NCI-H1417 treated with DMSO at 0.1 percent for 48 hours (cell line): ENCODE results near the gene VWA3B.
"Not testable (repeated sequence)": the region's sequence is repeated elsewhere in the genome, so short reads cannot be mapped to it uniquely, and the experiment has no call there.

Source experiments
- DNase-seq: peaks from one replicate; lab custom pipeline; 2025; lab: John Stamatoyannopoulos, UW

VWA3B gene

DNA sequence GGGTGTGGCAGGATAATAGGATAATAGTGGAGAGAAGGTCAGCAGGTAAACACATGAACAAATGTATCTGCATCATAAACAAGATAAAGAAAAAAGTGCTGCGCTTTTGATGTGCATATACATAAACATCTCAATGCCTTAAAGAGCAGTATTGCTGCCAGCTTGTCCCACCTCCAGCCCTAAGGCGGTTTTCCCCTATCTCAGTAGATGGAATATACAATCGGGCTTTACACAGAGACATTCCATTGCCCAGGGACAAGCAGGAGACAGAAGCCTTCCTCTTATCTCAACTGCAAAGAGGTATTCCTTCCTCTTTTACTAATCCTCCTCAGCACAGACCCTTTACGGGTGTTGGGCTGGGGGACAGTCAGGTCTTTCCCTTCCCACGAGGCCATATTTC is 43.1 kb downstream of the VWA3B start:
- not testable (repeated sequence) for DNase-seq

DNA sequence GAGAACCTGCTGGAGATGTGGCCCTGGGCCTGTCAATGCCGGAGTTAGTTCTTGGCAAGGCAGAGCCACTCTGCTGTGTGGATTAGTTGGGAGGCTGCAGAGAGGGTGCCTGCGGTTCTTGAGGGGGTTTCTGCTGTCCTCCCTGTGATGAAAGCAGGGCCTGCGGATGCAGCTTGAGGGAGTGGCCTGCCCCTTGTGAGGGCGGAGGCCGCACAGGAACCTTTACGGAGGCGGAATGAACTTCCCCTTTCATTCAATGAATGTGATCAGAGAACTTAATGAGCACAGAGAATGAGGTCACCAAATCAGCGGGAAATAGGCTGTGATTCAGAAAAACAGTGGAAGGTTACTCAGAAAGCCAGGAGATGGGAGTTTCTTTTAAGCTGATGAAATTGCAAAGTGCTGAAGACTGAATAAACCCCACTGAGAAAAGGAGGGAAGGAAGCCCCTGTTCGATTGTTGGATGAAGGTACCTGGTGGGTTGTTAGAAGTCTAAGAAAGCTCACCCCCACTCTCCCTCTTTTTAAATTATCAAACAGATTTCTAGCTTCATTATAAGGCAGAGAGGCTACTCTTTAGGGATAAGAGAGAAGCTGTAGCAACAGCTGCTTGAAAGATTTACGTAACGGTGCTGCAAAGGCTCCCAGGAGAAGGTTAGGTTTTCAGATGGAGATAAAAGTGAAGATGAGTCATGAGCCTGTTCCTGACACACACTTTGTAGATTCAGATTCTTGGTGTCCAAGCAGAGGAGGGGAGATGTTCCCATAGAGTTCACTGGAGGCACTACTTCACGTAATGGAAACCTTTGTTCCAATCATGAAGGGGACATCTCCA is 47.4 kb downstream of the VWA3B start:
- DNase-seq = no peak

DNA sequence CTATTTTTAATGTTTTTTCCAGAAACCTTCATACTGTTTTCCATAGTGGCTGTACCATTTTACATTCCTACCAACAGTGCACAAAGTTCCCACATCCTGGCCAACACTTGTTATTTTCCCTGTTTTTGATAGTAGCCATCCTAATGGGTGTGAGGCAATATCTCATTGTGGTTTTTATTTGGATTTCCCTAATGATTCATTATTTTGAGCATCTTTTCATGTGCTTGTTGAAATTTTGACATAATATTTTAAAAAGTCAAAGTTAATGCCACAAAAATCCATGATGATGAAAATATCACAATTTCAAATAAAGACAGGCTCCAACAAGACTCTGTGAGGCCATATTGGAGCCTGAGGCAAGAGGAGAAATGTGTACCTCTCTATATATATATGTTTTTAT is 50.2 kb downstream of the VWA3B start:
- no peak for DNase-seq

DNA sequence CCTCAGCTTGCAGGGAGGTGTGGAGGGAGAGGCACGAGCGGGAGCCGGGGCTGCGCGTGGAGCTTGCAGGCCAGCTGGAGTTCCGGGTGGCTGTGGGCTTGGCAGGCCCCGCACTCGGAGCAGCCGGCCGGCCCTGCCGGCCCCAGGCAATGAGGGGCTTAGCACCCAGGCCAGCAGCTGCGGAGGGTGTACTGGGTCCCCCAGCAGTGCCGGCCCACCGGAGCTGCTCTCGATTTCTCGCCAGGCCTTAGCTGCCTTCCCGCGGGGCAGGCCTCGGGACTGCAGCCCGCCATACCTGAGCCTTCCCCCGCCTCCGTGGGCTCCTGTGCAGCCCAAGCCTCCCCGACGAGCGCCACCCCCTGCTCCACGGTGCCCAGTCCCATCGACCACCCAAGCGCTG is 52.0 kb downstream of the VWA3B start:
- DNase-seq = not testable (repeated sequence)

DNA sequence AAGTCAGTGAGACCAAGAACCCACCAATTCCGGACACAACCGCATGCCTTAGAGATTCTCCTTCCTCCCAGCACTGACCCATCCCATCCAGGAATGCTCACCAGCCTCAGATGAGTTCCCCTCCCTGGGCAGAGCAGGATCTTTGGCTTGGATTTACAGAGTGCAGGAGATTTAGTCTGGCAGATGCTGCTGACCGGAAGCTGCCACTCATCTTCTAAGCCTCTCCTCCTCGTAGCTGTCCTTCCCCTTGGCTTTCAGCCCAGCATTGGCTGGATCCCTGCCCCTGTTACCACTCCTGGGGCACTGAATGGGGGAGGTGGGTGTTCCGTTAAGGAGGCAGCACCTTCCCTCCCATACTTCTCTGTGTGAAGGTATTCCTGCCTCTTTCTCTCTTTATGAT is 53.2 kb downstream of the VWA3B start:
- DNase-seq = no peak

DNA sequence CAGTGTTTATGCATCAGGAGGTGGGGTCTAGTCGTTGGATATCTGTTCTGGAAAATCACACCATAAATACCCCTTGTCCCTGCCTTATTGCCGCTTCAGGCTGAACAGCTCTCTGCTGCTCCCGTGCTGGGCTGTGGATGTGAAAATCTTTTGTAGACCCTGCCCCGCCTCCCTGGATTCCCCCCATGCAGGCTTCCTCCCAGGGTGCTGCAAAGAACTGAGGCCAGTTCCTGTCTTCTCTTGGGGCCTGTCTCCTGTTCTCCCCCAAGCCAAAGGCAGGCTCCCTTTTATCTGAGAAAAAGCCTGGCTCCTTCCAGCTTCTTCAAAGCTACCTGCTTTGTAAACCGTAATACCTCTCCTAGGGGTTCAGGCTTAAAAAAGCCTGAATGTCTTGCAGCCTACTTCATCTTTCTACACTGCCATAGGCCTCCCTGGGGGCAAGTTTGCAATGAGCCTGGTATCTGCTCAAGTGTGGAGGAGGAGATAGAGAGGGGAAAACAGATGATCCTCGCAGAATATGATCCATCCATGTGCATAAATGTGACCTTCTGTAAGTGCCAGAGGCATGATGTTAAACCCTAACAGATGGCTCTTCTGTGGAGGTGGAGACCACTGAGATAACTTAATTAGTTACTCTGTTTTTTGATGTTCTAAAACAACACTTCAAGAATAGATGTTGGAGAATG is 55.3 kb downstream of the VWA3B start:
- no peak for DNase-seq

DNA sequence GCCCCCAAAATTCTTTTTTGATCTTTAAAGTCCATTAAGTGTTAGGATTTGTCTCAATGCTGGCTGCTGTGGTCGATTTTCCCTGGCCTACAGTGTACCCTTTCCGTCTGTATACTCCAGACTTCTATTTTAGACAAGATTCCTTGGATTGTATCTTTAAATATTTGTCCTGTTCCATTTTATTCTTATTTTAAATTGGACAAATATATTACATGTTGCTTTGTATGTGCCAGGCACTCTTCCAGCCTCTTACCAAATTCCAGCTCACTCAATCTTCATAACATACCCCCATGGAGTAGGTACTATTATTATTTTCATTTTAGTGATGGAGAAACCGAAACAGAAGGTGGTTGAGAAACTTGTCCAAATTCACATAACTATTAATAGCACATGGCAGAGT is 58.1 kb downstream of the VWA3B start:
- no peak for DNase-seq

DNA sequence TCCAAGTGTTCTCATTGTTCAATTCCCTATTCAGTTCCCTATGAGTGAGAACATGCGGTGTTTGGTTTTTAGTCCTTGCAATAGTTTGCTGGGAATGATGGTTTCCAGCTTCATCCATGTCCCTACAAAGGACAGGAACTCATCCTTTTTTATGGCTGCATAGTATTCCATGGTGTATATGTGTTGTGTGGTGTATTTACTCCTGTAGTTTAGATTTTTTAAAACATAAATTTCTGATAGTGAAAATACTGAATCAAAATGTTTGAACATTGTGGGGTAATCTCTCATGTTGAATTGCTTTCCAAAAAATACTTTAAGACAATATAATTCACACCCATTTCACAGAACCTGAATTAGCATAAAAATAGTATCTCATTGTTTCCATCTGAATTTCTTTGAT is 60.9 kb downstream of the VWA3B start:
- DNase-seq = not testable (repeated sequence)

DNA sequence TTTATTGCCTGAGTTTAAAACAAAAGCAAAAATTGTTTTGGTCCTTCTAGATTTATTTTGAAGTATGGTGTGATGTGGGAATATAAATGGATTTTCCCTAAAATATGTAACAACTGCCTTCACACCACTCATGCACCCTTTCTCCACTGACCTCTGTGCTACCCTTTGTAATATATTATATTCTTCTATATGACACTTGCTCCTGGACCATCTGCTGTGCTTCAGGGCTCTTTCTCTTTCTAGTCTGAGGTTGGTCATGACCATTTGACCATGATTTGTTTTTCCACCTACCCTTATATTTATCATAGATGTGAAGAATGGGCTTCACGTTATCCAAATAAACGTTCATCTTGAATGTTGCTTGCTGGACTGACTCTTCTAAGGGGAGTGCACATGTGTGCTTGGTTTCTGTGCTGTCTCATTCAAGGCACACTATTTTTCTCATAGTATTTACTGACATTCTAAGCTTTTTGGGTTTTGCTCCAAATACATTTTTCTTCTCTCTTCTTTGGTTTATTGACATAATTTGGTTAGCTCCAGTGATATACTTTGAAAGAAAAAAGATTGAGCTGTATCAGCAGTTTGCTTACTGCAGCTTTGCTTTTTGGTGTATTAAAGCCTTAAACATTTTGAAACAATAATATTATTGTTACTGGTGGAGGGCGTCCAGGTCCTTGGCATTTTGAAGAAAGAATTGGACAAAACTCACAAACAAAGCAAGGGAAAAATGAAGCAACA is 61.8 kb downstream of the VWA3B start:
- DNase-seq = no peak

DNA sequence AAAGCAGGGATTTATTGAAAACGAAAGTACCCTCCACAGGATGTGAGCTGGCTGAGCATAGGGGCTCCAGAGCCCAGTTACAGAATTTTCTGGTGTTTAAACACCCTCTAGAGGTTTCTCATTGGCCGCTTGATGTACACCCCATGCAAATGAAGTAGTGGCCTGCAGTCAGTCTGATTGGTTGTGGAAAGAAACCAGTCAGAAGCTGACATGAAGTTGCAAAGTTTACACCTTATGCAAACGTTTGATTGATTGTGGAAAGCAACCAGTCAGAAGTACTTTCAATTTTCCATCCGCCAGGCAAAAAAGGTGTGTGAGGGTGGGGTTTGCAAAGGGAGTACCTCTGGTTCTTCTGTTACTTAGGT is 62.3 kb downstream of the VWA3B start:
- DNase-seq = no peak

DNA sequence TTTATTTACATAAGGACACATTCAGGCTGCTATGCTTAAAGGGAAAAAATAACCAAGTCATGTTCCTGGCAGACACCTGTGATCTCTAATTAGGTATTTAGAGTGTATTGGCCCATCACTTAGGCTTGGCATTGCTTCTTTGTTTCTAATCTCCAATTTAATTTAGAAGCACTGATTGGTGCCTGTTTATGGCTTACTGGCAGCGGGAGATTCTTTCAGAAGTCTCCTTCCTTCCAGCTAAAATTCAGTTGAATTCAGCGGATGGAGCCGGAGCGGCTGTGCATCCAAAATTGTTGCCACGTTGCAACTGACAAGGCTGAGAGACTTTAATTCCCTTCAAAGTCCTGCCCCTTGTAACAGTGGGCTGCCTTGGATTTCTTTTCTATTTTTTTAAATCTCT is 66.5 kb downstream of the VWA3B start:
- no peak for DNase-seq

DNA sequence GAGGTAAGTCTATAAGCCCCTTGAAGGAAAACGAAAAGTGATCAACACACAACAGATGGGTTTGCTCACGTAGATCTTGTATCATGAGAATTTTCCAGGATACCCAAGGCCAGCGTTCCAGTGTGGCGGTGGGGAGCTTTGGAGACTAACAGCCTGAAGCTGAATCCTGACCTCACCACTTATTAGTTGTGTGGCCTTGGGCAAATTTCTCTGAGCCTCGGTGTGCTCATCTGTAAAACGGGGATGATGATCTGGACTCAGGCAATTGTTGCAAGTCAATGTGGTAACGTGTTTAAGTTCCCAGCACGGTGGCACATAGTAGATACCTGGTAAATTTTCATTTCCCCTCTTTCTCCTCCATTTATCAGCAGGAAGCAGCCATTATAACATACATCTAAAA is 68.3 kb downstream of the VWA3B start:
- no peak for DNase-seq

DNA sequence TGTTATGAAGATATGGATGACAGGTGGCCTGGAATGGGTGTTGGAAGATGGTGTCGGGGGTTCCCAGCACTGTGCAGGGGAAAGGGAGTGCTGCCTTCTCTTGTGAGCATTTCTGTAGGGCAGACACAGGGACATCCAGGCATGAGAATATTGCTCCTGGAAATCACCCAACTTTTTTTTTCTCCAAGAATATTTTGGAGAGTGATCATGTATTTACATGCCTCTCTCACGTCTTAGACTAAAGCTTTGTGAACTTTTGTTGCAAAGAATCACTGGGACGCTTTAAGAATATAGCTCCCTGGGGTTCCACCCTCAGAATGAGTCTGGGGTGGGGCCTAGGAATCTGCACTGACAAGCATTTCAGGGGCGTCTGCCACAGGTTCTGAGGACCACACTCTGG is 68.7 kb downstream of the VWA3B start:
- DNase-seq = no peak

DNA sequence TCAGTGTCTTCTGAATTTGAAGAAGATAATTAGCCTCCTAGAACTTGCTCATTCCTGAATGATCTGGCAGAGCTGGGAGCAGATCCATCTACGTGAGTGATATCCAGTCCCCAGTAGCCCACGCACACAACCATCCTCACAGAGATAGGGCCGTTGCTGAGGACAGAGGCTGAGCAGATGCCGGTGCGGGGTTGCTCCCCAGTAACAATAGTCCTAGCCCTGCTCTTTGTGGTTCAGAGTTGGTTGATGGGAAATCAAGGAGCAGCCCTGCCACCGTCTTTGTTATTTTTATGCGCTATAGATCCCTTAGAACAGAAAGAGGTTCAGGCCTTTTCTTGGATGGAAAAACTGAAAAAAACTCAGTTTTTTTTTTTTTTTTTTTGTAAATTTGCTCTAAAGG is 69.3 kb downstream of the VWA3B start:
- no peak for DNase-seq

DNA sequence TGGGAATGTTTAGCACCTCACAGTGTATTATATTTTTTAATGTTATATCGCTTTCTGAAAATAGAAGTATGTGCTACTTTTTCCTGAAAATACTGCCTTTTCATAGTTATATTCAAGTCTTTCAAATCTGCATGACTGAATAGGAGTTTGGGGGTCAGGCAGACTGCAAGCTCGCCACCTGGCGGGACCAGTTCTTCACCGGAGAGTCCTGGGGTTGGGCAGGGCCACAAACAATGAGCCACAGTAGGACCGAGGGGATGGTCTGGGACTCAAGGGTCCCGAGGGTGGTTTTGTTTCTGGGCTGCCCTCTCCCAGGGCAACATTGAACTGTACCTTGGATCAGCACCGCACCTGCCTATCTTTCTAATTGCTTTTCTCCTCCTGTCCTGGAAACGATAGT is 70.6 kb downstream of the VWA3B start:
- no peak for DNase-seq

DNA sequence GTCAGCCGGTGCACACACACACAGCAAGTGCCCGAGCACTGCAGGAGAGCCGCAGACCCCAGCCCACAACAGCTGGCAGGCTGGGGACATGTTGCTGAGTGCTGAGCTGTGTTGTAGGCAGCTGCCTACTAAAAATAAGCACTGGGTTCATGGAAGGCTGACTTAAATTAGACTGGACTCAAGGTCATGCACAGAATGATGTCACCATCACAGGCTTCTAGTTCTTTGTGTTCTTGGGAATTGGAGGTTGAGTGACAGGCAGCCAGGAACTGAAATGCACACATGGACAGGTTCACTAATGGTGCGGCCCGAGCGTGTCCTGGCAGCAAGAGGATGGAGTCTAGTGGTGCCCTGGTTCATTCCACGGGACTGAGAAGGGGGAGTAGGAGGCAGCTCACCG is 71.3 kb downstream of the VWA3B start:
- DNase-seq = no peak

DNA sequence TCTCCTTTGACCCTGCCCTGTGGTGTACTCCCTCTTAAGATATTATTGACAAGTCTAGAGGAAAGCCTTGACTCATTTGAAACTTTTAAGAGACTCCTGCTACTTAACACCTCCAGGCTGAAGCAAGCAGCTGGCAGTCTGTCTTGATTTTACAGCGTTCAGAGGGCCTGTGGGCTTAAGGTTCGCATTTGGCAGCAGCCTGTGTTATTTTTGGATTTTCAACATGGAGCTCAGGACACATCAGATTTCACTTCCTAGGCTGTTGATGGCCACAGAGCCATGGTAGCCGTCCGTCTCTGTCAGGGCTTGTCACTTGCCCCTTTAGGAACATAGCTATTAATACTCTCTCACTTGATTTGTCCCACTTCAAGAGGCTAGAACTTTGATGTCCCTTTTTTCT is 73.6 kb downstream of the VWA3B start:
- no peak for DNase-seq

DNA sequence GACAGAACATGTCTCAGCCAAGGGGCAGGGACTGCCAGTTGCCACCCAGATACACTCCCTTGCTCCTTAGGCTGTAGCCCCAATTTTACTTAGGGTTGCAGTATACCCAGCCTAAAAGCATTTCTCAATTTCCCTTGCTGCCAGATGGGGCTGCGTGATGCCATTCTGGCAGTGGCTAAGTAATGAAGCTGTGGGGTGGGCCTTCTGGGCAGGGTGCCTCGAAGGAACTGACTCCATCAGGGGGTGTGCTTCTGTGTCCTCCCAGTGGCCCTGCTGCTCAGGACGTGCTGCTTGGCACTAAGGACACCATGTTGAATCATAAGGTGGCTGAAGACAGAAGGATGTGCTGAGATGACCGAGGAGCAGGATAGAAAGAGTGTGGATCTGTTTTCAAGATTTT is 74.2 kb downstream of the VWA3B start:
- DNase-seq = no peak

DNA sequence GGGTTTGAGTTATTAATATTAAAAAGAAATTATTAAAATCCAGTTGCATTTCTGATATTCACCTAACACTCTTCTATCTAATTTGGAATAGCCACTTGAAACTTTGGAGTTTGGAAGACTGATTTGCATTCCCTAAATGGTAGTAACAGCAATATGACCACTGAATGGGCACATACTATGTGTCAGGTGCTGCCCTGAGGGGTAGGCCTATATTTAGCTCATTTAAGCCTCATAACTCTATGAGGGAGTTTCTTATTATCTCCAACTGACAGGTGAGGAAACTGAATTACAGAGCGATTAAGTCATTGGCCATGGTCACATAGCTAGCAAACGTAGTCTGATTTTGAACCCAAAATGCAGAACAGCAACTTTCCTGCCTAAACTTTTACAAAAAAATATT is 77.3 kb downstream of the VWA3B start:
- no peak for DNase-seq

DNA sequence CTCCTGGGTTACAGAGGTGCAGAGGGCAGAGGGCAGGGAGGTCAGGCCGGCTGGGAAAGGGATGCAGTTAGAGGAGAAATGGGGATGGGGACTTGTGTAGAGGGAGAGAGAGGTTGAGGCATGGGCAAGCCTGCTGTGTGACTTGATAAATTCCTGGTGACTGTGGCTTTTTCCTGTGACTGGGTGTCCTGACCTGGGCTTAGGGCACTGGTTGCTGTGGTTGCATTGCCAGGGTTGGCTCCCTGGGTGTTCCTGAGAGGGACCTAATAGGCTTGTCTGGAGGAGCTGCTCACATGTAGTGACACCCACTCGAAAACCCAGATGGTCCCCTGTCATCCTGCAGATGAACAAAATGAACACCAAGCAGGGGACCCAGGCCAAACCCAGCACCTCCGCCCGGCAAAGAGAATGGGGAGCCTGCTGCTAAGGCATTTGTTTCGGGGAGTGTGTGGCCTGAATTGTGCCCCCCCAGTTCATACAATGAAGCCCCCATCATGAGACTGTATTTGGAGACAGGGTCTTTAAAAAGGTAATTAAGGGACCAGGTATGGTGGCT is 78.6 kb downstream of the VWA3B start:
- DNase-seq = no peak

DNA sequence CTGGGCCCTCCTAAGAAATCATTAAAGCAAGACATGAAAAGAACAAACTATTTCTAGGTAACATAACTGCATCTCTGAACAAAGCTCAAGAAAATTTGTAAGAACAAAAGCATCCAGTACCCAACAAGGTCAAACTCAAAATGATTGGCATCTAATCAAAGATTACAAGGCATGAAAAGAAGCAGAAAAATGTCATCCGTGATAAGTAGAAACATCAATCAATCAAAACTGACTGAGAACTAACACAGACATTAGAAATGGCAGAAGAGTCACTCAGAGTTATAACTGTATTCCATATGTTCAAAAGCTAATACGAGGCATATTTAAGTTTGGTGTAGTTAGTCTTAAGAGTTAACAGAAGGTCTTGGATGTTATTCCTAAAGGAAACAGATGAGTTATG is 80.9 kb downstream of the VWA3B start:
- DNase-seq = no peak

DNA sequence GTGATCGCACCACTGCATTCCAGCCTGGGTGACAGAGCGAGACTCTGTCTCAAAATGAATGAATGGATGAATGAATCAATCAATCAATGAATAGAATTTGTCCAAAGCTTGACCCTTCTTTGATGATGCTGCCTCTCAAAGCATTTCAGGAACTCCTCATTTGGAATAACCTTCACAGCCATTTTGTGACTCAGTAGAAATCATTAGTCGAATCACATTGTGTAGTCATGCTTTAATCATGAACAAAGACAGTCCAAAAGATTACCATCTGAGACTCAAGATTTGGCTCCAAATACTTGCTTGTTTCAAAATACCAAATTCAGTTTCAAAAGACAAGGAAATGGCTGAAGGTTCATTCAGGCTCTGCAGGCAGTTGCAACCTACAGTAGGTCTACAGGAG is 83.1 kb downstream of the VWA3B start:
- no peak for DNase-seq
